ENCODE results near the gene HIPK1. TPM values are rescaled to one million over a fixed set of nuclear protein-coding genes. Genes with fewer than 3 reads are reported as not detected.

Gene HIPK1
- total and polyA plus RNA-seq, 4 donors = 10.9 to 87.2 (median 54.5) TPM

DNA sequence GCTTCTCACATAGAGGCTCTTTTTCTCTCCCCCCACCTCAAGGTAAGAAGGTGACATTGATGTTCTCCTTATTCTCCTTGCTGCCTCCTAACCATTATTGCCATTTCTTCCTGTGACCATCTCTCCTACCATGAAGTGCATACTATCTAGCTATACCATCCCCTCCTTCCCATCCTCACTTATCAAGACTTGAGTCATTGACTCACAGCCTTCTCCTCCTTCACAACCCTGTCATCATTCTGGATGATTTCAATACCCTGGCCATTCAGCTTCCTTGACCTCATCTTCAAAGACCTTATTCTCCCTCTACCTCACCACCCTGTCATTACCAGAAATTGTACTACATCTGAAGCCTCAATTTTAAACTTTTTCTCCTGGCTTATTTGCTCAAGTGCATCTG, 10.9 kb upstream of the HIPK1 start:
- no peaks in the 10 kb centered on the region for H3K27me3 ChIP-seq (ENCODE audit: control insufficient read depth in 3 of 3, insufficient read depth in 3 of 3, low read length in 2 of 3)
- no peak overlapping the region for H3K4me3 ChIP-seq
- no peak overlapping the region for H3K27ac ChIP-seq (ENCODE audit: low read depth in 1 of 2, low read length in 1 of 2)
- H3K9me3 ChIP-seq (ENCODE audit: control insufficient read depth in 4 of 4, insufficient read depth in 3 of 4, low read length in 3 of 4) = no peaks in the 10 kb centered on the region
- no peak overlapping the region for H3K9ac ChIP-seq (ENCODE audit: insufficient read depth in 1 of 2, low read length in 2 of 2)
- H3K4me1 ChIP-seq (ENCODE audit: control insufficient read depth in 5 of 5, insufficient read depth in 5 of 5, low read length in 5 of 5) = peaks cover 0 to 2% (median 0%) of the 10 kb centered on the region in 5 donors
- H3K36me3 ChIP-seq (ENCODE audit: control insufficient read depth in 4 of 4, insufficient read depth in 4 of 4, low read length in 4 of 4) = no peaks in the 10 kb centered on the region
- ATAC-seq (ENCODE audit: insufficient read depth, low FRiP score) (no peak), DNase-seq (no peak)
- TF ChIP-seq, protein P1, sequence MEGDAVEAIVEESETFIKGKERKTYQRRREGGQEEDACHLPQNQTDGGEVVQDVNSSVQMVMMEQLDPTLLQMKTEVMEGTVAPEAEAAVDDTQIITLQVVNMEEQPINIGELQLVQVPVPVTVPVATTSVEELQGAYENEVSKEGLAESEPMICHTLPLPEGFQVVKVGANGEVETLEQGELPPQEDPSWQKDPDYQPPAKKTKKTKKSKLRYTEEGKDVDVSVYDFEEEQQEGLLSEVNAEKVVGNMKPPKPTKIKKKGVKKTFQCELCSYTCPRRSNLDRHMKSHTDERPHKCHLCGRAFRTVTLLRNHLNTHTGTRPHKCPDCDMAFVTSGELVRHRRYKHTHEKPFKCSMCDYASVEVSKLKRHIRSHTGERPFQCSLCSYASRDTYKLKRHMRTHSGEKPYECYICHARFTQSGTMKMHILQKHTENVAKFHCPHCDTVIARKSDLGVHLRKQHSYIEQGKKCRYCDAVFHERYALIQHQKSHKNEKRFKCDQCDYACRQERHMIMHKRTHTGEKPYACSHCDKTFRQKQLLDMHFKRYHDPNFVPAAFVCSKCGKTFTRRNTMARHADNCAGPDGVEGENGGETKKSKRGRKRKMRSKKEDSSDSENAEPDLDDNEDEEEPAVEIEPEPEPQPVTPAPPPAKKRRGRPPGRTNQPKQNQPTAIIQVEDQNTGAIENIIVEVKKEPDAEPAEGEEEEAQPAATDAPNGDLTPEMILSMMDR (IDR thresholded peaks at IDR 0.05; ENCODE audit: control extremely low read depth, extremely low read depth) = no peak

DNA sequence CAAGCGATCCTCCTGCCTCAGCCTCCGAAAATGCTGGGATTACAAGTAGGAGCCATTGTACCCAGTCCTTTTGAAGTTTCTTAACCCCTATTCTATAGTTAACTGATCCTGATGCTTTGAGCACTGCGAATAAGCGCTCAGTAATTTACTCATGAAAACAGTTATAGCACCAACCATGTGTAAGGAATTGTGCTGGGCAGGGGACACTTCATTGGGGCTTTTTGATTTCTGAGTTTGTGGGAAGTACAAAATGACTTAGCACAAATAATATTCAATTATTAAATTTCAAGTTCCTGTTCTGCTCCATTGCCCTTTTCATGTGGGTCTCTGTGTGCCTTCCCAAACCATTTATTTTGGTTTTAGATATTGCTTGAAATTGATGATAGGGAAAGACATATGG, 6.2 kb upstream of the HIPK1 start:
- ATAC-seq (ENCODE audit: insufficient read depth, low FRiP score) = no peak
- H3K27ac ChIP-seq (ENCODE audit: low read depth in 1 of 2, low read length in 1 of 2) = no peak overlapping the region
- 94 to 98% methylated on average over 4 of the region's 4 CpGs for WGBS, 2 donors
- no peak overlapping the region for H3K4me3 ChIP-seq
- H3K4me1 ChIP-seq (ENCODE audit: control insufficient read depth in 5 of 5, insufficient read depth in 5 of 5, low read length in 5 of 5) = peaks cover 0 to 3% (median 0%) of the 10 kb centered on the region in 5 donors
- no peak overlapping the region for H3K9ac ChIP-seq (ENCODE audit: insufficient read depth in 1 of 2, low read length in 2 of 2)
- TF ChIP-seq, protein P1 (IDR thresholded peaks at IDR 0.05; ENCODE audit: control extremely low read depth, extremely low read depth) = no peak
- H3K9me3 ChIP-seq (ENCODE audit: control insufficient read depth in 4 of 4, insufficient read depth in 3 of 4, low read length in 3 of 4) = no peaks in the 10 kb centered on the region
- H3K36me3 ChIP-seq (ENCODE audit: control insufficient read depth in 4 of 4, insufficient read depth in 4 of 4, low read length in 4 of 4) = no peaks in the 10 kb centered on the region
- no peak for DNase-seq
- H3K27me3 ChIP-seq (ENCODE audit: control insufficient read depth in 3 of 3, insufficient read depth in 3 of 3, low read length in 2 of 3) = no peaks in the 10 kb centered on the region

DNA sequence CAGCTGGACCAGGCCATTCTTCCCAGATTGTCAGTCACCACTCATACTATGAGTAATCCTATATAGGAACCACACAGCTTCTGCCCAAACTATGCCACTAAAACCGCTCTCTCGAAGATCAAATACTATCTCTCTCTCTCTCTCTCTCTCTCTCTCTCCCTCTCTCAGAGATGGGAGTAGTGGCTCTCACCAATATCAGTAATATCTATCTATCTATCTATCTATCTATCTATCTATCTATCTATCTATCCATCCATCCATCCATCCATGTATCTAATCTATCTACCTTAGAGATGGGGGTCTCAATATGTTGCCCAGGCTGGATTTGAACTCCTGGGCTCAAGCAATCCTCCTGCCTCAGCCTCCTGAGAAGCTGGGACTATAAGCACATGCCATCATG, 4.7 kb upstream of the HIPK1 start:
- TF ChIP-seq, protein P1 (IDR thresholded peaks at IDR 0.05; ENCODE audit: control extremely low read depth, extremely low read depth) = no peak
- Histone ChIP-seq H3K9ac (ENCODE audit: insufficient read depth in 1 of 2, low read length in 2 of 2) (no peak overlapping the region), H3K4me1 (ENCODE audit: control insufficient read depth in 5 of 5, insufficient read depth in 5 of 5, low read length in 5 of 5) (peaks cover 0 to 6% (median 0%) of the 10 kb centered on the region in 5 donors), H3K9me3 (ENCODE audit: control insufficient read depth in 4 of 4, insufficient read depth in 3 of 4, low read length in 3 of 4) (no peaks in the 10 kb centered on the region), H3K27me3 (ENCODE audit: control insufficient read depth in 3 of 3, insufficient read depth in 3 of 3, low read length in 2 of 3) (no peaks in the 10 kb centered on the region), H3K36me3 (ENCODE audit: control insufficient read depth in 4 of 4, insufficient read depth in 4 of 4, low read length in 4 of 4) (peaks cover 0 to 3% (median 0%) of the 10 kb centered on the region in 4 donors), H3K4me3 (no peak overlapping the region), H3K27ac (ENCODE audit: low read depth in 1 of 2, low read length in 1 of 2) (no peak overlapping the region)
- DNase-seq (no peak), ATAC-seq (ENCODE audit: insufficient read depth, low FRiP score) (no peak)
- WGBS, 2 donors = 97 to 98% methylated on average over 2 of the region's 2 CpGs

Data from lung (tissue), 12 donors.